CD14-positive monocyte (primary cell): Measurements from ENCODE around the gene DPM3. TPM values are rescaled to one million over a fixed set of nuclear protein-coding genes. Genes with fewer than 3 reads are reported as not detected.

Source experiments
- DNase-seq, 3 donors: peaks; one replicate each; pipeline ENCODE4 v3.0.0-alpha.2; 2011 to 2022
- H2AFZ ChIP-seq: 2 replicates; pipeline ENCODE4 v1.6.0; 2012; ENCODE audit warnings: mild to moderate bottlenecking, low read depth, low read length, inconsistent platforms; ENCODE audit not compliant: insufficient read depth, poor library complexity, severe bottlenecking
- H3K27ac ChIP-seq, 2 donors: 1 replicate in 1 of 2; 2 replicates in 1 of 2; pipeline ENCODE4 v1.5.1; 2012 to 2013; ENCODE audit warnings: low read length in 2 of 2, control low read depth in 1 of 2, inconsistent platforms in 1 of 2, low read depth in 1 of 2, mild to moderate bottlenecking in 1 of 2
- H3K27me3 ChIP-seq, 2 donors: one replicate each; pipeline versions ENCODE4 v1.6.0 to v1.6.1; 2011 to 2013; ENCODE audit warnings: low read length in 2 of 2; ENCODE audit not compliant: control insufficient read depth in 2 of 2, insufficient read depth in 2 of 2
- H3K36me3 ChIP-seq, 2 donors: replicated peaks in 1 of 2; 1 replicate in 1 of 2; 2 replicates in 1 of 2; pipeline versions ENCODE4 v1.5.1 to v1.6.1; 2012 to 2013; ENCODE audit warnings: low read length in 2 of 2, control low read depth in 1 of 2, inconsistent platforms in 1 of 2, mild to moderate bottlenecking in 1 of 2; ENCODE audit not compliant: insufficient read depth in 2 of 2, control insufficient read depth in 1 of 2
- H3K4me1 ChIP-seq, 2 donors: 1 replicate in 1 of 2; 2 replicates in 1 of 2; pipeline versions ENCODE4 v1.5.1 to v1.6.1; 2012 to 2013; ENCODE audit warnings: low read length in 2 of 2, control low read depth in 1 of 2, inconsistent platforms in 1 of 2, mild to moderate bottlenecking in 1 of 2, moderate library complexity in 1 of 2; ENCODE audit not compliant: insufficient read depth in 2 of 2, control insufficient read depth in 1 of 2
- H3K4me2 ChIP-seq: replicated peaks from 2 replicates; pipeline ENCODE3; 2012; ENCODE audit warnings: low read length, moderate library complexity, mild to moderate bottlenecking; ENCODE audit not compliant: poor library complexity, severe bottlenecking; ENCODE audit errors: extremely low read depth
- H3K4me3 ChIP-seq, 3 experiments: fragments of 200-600 bp in 1 of 3; sonication (generic) in 1 of 3; replicated peaks in 1 of 3; 1 replicate in 2 of 3; 2 replicates in 1 of 3; pipeline ENCODE4 v1.5.1; 2011 to 2013; ENCODE audit warnings: low read length in 3 of 3, mild to moderate bottlenecking in 3 of 3, control low read depth in 2 of 3, low read depth in 2 of 3, inconsistent platforms in 1 of 3, moderate library complexity in 1 of 3
- H3K79me2 ChIP-seq: 2 replicates; pipeline ENCODE4 v1.6.0; 2012; ENCODE audit warnings: mild to moderate bottlenecking, control low read depth, inconsistent platforms, low read length, moderate library complexity; ENCODE audit not compliant: insufficient read depth
- H3K9ac ChIP-seq: 2 replicates; pipeline ENCODE4 v1.6.0; 2017; ENCODE audit warnings: low read length, mild to moderate bottlenecking; ENCODE audit not compliant: insufficient read depth, poor library complexity, severe bottlenecking
- H3K9me3 ChIP-seq, 2 donors: replicated peaks in 1 of 2; 1 replicate in 1 of 2; 2 replicates in 1 of 2; pipeline versions ENCODE4 v1.5.1 to v1.6.1; 2012 to 2013; ENCODE audit warnings: low read length in 2 of 2, control low read depth in 1 of 2; ENCODE audit not compliant: control insufficient read depth in 1 of 2, insufficient read depth in 1 of 2
- H4K20me1 ChIP-seq: 2 replicates; pipeline ENCODE4 v1.6.0; 2012; ENCODE audit warnings: mild to moderate bottlenecking, low read length, control low read depth, moderate library complexity; ENCODE audit not compliant: insufficient read depth
- H3K27ac Mint-ChIP-seq, 7 donors: one replicate each; pipeline ENCODE4 v1.8.0; 2020; ENCODE audit warnings: mild to moderate bottlenecking in 7 of 7, mixed read lengths in 7 of 7, moderate library complexity in 6 of 7, inconsistent platforms in 2 of 7
- H3K27me3 Mint-ChIP-seq, 3 donors: one replicate each; pipeline ENCODE4 v1.8.0; 2021 to 2022; ENCODE audit warnings: low read depth in 3 of 3, mild to moderate bottlenecking in 3 of 3, mixed read lengths in 3 of 3, moderate library complexity in 3 of 3, inconsistent platforms in 1 of 3
- H3K36me3 Mint-ChIP-seq, 2 donors: one replicate each; pipeline ENCODE4 v1.8.0; 2020; ENCODE audit warnings: mixed read lengths in 2 of 2, inconsistent platforms in 1 of 2, mild to moderate bottlenecking in 1 of 2
- H3K4me1 Mint-ChIP-seq: one replicate; pipeline ENCODE4 v1.8.0; 2020; ENCODE audit warnings: mild to moderate bottlenecking, mixed read lengths
- H3K4me3 Mint-ChIP-seq, 2 donors: one replicate each; pipeline ENCODE4 v1.8.0; 2020; ENCODE audit warnings: mild to moderate bottlenecking in 2 of 2, mixed read lengths in 2 of 2, moderate library complexity in 1 of 2
- H3K9me3 Mint-ChIP-seq, 7 donors: one replicate each; pipeline ENCODE4 v1.8.0; 2020 to 2022; ENCODE audit warnings: mixed read lengths in 7 of 7, mild to moderate bottlenecking in 6 of 7, moderate library complexity in 6 of 7, inconsistent platforms in 2 of 7
- CTCF ChIP-seq: fragments of 200-600 bp; IDR thresholded peaks from one replicate; pipeline ENCODE4 v1.8.0; 2022; ENCODE audit warnings: antibody characterized with exemption, mild to moderate bottlenecking
- WGBS: methylation state at CpG from one replicate; pipeline ENCODE4 v1.1.5; 2013; ENCODE audit warnings: missing lambda C conversion rate; ENCODE audit not compliant: insufficient coverage; 5-methylcytosine and 5-hydroxymethylcytosine counted together
- intact Hi-C, 2 donors: fragments of 100-400 bp; cut with micrococcal nuclease; formaldehyde crosslinking; loops; one replicate each; pipeline versions ENCODE4 v1.15.0 to v1.15.1; 2023
- polyA plus RNA-seq, 3 donors: library from polyadenylated mRNA; depleted of rRNA in 1 of 3; unstranded in 2 of 3; stranded (reverse) in 1 of 3; fragments of 300-500 nt in 2 of 3; fragments of >200 nt in 1 of 3; fragmentation: Illumina TruSeq in 2 of 3; gene quantifications; 1 replicate in 2 of 3; 2 replicates in 1 of 3; pipeline ENCODE4 v1.2.3, GENCODE V29; 2012 to 2021

DPM3 gene
- polyA plus RNA-seq, 3 donors = 99.9 to 141 (median 105) TPM

- Histone ChIP-seq H3K4me2 (no peak overlapping the region), H2AFZ (no peak overlapping the region), H3K79me2 (peaks cover 4% of the 10 kb centered on the region), H3K27me3 (no peaks in the 10 kb centered on the region), H3K9ac (no peak overlapping the region), H3K27ac (no peak overlapping the region), H3K4me3 (no peak overlapping the region), H3K9me3 (no peaks in the 10 kb centered on the region), H3K4me1 (peaks cover 34 to 40% of the 10 kb centered on the region in 2 donors), H4K20me1 (no peaks in the 10 kb centered on the region), H3K36me3 (no peaks in the 10 kb centered on the region)
- peak overlapping the region in 1 of 2 donors; percentile 30 for H3K4me3 Mint-ChIP-seq
- DNase-seq = no peak
- no peaks in the 10 kb centered on the region for H3K36me3 Mint-ChIP-seq
- TF ChIP-seq CTCF = no peak
- H3K4me1 Mint-ChIP-seq = peaks cover 41% of the 10 kb centered on the region
- intact Hi-C loops = no loop called here
- H3K27ac Mint-ChIP-seq = no peak overlapping the region
- no peaks in the 10 kb centered on the region for H3K9me3 Mint-ChIP-seq
- H3K27me3 Mint-ChIP-seq = peaks cover 4 to 24% (median 23%) of the 10 kb centered on the region in 3 donors
- 98% methylated on average over 9 of the region's 9 CpGs for WGBS
Measured at GRCh38 chr1:155177918-155178281, 37.6 kb upstream of the DPM3 start.

- Histone ChIP-seq H4K20me1 (no peaks in the 10 kb centered on the region), H3K9me3 (no peaks in the 10 kb centered on the region), H3K4me3 (no peak overlapping the region), H3K79me2 (peaks cover 9% of the 10 kb centered on the region), H3K36me3 (no peaks in the 10 kb centered on the region), H3K9ac (no peak overlapping the region), H3K4me1 (peaks cover 37 to 45% of the 10 kb centered on the region in 2 donors), H3K4me2 (no peak overlapping the region), H2AFZ (no peak overlapping the region), H3K27me3 (no peaks in the 10 kb centered on the region), H3K27ac (no peak overlapping the region)
- no peak for TF ChIP-seq CTCF
- Mint-ChIP-seq H3K36me3 (no peaks in the 10 kb centered on the region), H3K4me1 (peaks cover 44% of the 10 kb centered on the region), H3K4me3 (no peak overlapping the region), H3K27ac (peak overlapping the region in 2 of 7 donors; percentile 54 to 75), H3K9me3 (no peaks in the 10 kb centered on the region), H3K27me3 (peaks cover 4 to 23% (median 23%) of the 10 kb centered on the region in 3 donors)
- intact Hi-C loops = no loop called here
- WGBS = 92% methylated on average over 11 of the region's 11 CpGs
- DNase-seq = no peak
Measured at GRCh38 chr1:155177192-155177917, 37.0 kb upstream of the DPM3 start.
